NOMO-1 treated with dmso at 0.1 percent for 144 hours (cell line): ENCODE results near the gene HLTF.
A peak's percentile ranks its signal among the peaks of the same experiment; 100 is the strongest.
"Not testable (repeated sequence)": the region's sequence is repeated elsewhere in the genome, so short reads cannot be mapped to it uniquely, and the experiment has no call there.

Experiments used
- DNase-seq: peaks from one replicate; lab custom pipeline; 2025; ENCODE audit not compliant: unreplicated experiment; lab: John Stamatoyannopoulos, UW

HLTF gene

GRCh38 chr3:148992635-148993255 lies 93.6 kb downstream of the HLTF start:
- DNase-seq = no peak

GRCh38 chr3:148992027-148992634 lies 94.2 kb downstream of the HLTF start:
- DNase-seq = no peak

GRCh38 chr3:148991219-148992026 lies 94.9 kb downstream of the HLTF start, which contains the start of gene GYG1:
GYG1 (plus strand) TSS chr3:148991540; CDS start chr3:148991641, 101 bp downstream.
- DNase-seq = peak; percentile 80

GRCh38 chr3:148990236-148990635 lies 96.1 kb downstream of the HLTF start:
- peak; percentile 81 for DNase-seq

- DNase-seq = not testable (repeated sequence)
Observed at GRCh38 chr3:148987551-148987950, 98.8 kb downstream of the HLTF start.

GRCh38 chr3:148981273-148981672 lies 105.1 kb downstream of the HLTF start:
- no peak for DNase-seq
